ENCODE results near the gene PWWP3B. TPM values are rescaled to one million over a fixed set of nuclear protein-coding genes. Genes with fewer than 3 reads are reported as not detected.

PWWP3B gene
- total RNA-seq, 1 donor, result 5.2 TPM

- DNase-seq (ENCODE audit: low read depth), result no peak
- no peak for TF ChIP-seq CTCF (IDR thresholded peaks at IDR 0.05; ENCODE audit: insufficient read depth, low read depth, low read length)
- no peak overlapping the region for H3K4me3 ChIP-seq (ENCODE audit: low read depth, low read length)
Measured at GRCh38 chrX:106208154-106208553, 40.0 kb downstream of the PWWP3B start.

Other genes with a start within 250 kb of the PWWP3B start
- not detected in 2 replicates for gene SERPINA7, start 129.6 kb upstream of the PWWP3B start, total RNA-seq